Cerebellar cortex (tissue), 1 donor: Measurements from ENCODE around the gene BIRC3.
A peak's percentile ranks its signal among the peaks of the same experiment; 100 is the strongest.
"Not testable (repeated sequence)": the region's sequence is repeated elsewhere in the genome, so short reads cannot be mapped to it uniquely, and the experiment has no call there.

ENCODE experiments used
- DNase-seq: peaks from one replicate; pipeline ENCODE4 v3.0.0-alpha.2; 2015; ENCODE audit warnings: low spot score

The BIRC3 gene

DNA sequence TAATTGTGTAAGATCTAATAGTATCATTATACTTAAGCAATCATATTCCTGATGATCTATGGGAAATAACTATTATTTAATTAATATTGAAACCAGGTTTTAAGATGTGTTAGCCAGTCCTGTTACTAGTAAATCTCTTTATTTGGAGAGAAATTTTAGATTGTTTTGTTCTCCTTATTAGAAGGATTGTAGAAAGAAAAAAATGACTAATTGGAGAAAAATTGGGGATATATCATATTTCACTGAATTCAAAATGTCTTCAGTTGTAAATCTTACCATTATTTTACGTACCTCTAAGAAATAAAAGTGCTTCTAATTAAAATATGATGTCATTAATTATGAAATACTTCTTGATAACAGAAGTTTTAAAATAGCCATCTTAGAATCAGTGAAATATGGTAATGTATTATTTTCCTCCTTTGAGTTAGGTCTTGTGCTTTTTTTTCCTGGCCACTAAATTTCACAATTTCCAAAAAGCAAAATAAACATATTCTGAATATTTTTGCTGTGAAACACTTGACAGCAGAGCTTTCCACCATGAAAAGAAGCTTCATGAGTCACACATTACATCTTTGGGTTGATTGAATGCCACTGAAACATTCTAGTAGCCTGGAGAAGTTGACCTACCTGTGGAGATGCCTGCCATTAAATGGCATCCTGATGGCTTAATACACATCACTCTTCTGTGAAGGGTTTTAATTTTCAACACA, 6.4 kb downstream of the BIRC3 start:
- DNase-seq, result no peak

DNA sequence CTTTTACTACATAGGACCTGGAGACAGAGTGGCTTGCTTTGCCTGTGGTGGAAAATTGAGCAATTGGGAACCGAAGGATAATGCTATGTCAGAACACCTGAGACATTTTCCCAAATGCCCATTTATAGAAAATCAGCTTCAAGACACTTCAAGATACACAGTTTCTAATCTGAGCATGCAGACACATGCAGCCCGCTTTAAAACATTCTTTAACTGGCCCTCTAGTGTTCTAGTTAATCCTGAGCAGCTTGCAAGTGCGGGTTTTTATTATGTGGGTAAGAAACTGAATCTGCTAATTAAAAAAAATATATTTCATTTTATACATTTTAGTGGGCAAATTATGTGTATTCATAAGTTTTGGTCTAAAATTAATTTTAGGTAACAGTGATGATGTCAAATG, 7.8 kb downstream of the BIRC3 start:
- no peak for DNase-seq

DNA sequence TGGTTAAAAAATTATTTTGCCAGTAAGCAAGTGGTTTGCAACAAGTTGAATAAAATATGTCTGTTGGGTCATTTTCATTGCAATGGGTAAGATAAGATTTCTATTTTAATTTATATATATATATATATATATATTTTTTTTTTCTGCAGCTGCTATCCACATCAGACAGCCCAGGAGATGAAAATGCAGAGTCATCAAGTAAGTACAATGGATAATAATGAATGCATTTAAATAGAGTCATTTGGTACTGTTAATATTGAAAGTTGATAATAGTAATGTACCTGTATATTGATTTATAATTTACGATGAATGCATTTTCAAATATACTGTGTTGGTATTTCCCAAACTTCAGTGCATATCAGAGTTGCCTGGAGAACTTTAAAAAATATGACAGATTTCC, 11.5 kb downstream of the BIRC3 start:
- no peak for DNase-seq

DNA sequence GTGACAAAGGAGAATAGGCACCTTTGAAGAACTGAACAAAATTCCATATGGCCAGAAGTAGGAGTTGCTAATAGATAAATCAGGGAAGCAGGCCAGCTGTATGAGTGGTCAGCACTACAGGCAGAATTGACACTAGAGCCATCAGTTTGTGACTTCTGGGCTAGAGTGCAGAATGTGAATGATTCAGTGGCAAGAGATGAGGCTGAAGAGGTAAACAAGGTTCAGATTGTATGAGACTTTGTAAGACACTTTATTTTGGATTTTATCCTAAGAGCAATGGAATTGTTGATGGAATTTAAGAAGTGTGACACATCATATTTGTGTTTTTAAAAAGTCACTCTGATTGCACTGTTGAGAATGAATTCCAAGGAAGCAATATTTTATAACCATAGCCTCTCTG, 12.9 kb downstream of the BIRC3 start:
- DNase-seq, result no peak

DNA sequence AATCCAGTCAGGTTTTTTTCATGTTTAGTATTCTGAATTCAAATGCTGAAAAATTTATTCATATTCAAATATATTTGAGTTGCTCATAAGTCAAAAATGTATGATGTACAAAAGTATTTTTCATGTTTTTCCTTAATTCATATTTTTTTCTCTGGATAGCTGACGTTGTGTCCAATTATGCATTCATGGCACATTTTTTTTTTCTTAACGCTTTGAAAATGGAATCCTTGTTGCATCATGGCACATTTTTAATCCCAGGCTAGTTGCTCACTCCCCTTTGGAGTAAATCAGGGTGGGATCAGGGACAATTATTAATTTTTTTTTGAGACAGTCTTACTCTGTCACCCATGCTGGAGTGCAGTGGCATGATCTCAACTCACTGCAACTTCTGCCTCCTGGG, 14.1 kb downstream of the BIRC3 start:
- DNase-seq, result no peak

DNA sequence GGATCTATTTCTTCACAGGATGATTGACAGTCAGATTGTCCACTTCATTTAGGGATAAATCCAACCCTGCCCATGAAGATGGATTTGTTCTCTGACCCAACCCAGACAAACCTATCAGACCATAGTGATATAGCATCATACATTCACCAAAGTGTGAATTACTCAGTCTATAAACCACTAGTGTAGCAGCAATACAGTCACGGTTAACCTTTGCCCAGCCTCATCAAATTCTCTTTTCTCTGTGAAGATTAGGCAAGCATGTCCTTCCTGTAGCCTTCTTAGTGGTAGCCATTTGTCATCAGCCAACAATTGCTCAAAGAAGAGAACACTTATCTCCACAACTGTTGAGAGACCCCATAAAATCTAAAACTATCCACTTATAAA, 15.3 kb downstream of the BIRC3 start:
- no peak for DNase-seq

DNA sequence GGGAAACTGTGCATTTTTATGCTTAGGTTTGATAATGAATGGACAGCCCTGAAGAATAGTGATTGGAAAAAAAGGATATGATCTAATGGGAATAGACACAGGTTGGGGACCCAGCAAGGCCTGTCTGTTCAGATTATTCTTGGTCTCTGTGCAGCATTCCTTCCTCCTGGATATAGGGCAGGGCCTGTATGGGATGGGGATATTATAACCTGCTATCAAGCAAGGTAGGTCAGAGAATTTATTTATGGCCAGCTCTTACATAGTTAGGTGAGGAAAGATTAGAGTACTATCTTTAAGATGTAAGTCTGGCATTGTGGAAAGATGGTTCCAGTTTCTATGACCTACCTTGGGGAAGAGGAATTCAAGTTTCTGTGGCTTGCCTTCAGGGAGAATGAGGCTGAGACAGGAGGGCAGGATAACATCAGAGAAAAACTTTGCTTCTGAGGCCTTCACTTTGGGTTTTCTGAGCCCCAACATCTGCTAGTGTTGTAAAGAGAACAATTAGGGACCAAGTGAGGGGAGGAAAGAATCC, 21.3 kb downstream of the BIRC3 start:
- DNase-seq, result no peak

DNA sequence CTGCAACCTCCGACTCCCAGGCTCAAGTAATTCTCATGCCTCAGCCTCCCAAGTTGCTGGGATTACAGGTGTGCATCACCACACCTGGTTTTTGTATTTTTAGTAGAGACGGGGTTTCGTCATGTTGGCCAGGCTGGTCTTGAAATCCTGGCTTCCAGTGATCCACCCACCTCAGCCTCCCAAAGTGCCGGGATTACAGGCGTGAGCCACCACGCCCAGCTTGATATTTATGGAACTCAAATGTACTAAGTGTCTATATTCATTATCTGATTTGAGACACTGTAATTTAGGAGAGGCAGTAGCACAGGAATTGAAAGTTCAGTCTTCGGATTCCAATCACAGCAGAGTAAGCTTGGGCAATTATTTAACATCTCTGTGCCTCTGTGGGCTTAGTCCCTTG, 24.0 kb downstream of the BIRC3 start:
- not testable (repeated sequence) for DNase-seq

DNA sequence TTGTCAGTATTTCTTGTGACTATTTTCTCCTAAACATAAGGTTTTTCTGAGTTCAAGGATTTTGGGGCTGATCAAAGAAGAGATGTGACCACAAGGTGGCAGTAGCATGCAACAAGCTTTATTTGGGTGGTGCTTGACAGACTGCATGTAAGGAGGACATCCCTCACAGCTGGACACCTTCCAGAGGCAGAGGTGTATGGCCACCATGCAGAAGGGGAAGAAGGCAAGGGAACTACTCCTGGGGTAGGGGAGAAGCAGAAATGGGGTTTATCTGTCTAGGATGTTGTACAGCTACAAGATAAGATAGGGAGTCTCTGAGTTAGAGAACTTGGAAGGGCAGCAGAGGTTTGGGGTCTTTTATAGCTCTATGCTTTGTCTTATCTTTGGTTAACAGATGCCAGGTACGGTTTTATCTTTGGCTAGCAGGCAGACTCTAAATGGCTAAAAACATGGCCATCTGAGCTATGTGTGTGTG, 24.6 kb downstream of the BIRC3 start:
- DNase-seq, result peak; percentile 83

DNA sequence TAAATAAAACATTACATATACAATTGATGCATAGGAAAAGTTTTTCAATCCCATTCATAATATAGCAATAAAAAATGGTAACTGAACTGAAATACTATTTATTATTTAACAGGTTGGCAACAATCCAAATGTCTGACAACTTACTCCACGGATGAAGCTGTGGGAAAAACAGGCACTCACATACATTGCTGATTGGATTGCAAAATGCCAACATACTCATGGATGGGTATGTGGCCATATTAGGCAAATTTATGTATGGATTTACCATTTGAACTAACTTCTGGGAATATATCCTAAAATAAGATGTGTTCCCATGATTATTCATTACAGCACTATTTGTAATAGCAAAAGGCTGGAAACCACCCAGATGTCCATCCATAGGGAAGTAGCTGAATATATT, 26.5 kb downstream of the BIRC3 start:
- no peak for DNase-seq

DNA sequence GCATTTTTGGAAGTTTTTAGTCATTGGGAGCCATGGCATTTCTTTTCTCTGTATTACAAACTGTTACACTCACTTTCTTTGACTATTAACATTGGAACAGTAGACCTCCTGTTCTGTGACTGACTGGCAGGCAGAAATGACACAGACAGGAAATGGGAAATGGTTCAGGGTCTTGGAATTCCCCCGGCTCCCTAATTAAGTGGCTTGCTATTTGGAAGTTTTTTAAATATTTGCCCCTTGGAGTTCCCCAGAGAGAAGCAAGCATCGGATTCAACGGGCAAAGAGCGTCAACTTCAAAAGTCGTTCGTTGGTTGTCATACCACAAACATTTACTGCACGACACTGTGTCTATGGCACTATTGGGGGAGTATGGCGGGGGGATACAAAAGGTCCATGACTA, 28.6 kb downstream of the BIRC3 start:
- DNase-seq, result peak; percentile 71

DNA sequence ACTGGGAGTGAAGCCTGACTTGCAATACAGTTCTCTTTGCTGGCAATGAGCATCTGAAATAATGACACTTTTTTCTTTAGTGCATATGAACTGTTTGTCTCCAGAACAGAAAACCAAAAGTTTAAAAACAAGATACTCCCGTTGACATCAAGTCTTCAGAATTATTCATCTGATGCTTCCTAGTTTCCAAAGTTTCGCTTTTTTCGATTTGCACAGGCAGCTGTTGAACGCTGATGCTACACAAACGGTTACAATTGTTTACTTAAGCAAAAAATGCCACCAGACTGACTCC, 29.1 kb downstream of the BIRC3 start:
- DNase-seq, result no peak

DNA sequence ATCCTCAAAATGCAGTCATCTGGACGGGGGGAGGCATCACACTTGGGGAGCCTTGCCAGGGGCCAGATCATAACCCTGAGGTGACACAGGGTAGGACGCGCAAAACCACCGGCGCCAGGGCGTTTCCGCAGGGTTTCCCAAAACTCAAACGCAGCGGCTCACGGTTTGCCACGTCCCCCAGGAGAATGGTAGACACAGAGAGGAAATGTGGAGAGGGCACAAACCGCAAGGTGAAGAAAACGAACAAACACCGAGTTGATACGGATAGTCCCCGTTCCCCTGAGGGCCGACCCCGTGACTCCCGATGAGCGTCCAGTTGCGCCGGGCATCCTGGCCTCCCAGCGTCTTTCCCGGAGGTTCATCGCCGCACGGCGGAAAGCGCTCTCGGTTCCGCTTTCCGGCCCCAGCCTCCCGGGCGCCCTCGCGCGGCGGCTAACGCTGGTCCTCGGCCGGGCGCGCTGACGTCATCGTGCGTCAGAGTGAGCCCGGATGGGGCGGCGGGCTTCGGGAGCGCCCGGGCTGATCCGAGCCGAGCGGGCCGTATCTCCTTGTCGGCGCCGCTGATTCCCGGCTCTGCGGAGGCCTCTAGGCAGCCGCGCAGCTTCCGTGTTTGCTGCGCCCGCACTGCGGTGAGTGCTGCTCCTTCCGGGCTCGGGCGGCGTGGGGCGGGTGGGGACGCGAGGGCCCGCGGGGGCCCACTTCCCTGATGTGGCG, 29.6 kb downstream of the BIRC3 start, which contains the start of gene BIRC2:
Gene BIRC2, plus strand, starts transcription at position 467 of the 714 bp plus-strand sequence. CDS start 2,641 bp downstream, outside the sequence.
- DNase-seq, result peak; percentile 87

DNA sequence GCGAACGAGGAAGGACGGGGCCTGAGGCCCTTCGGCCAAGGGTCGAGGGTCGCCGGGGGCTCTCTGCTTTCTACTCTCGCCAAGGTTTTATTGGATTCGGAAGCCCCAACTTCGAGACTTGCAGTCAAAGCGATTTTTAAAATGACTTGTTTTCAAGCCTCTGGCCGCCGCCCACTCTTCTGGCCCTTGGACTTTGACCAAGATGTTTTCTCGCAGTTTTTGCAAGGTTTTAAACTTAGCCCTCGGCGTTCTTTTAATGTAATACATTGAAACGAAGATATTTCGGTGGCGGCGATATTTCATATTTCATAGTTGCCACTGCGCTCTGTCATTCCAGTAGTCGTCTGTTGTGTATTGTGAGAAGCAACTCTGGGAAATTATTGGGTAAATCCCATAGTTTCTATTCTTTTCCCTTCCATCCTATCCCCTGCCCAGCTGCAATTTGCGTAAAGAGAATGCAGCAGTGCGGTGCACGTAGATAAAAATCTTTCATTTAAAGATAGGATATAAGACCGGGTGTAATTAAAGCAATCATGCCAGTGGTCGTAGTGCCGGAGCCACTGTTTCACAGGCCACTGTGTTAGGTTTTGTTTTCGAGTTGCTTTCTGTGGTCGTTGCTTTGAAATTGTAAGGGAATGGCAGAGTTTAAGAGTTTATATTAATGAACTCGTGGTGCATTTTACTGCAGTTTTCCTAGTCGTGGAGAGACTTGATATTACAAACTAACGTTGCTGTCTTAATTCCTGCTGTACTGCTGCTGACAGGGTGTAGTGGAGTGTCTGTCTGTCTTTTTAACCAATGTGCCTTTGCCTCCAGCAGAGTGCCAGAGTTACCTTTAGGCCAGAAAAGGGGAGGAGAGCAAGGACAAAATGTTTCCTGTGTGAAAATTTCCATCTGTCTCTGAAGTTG, 30.4 kb downstream of the BIRC3 start:
- peak; percentile 44 for DNase-seq

DNA sequence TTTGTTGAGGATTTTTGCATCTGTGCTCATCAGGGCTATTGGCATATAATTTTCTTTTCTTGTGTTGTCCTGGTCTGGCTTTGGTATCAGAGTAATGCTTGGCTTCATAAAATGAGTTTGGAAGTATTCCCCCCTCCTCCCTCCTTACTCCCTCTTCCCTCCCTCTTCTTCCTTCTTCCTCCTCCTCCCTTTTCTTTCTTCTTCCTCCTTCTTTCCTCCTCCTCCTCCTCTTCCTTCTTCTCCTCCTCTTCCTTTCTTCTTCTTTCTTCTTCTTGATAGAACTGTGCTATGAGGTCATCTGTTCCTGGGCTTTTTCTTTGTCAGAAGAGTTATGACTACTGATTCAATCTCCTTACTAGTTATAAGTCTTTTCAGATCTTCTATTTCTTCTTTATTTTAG, 39.8 kb downstream of the BIRC3 start:
- no peak for DNase-seq

DNA sequence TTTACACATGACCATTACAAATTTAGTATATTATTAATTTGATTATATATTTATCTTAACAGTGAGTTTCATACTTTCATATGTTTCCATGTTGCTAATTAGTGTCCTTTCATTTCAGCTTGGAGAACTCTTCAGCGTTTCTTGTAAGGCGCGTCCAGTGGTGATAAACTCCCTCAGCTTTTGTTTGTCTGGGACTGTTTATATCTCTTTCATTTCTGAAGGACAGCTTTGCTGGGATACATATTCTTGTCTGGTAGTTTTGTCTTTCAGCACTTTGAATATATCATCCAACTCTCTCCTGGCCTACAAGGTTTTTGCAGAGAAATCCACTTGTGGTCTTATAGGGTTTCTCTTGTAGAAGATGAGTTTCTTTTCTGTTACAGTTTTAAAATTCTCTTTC, 42.1 kb downstream of the BIRC3 start:
- DNase-seq, result no peak

DNA sequence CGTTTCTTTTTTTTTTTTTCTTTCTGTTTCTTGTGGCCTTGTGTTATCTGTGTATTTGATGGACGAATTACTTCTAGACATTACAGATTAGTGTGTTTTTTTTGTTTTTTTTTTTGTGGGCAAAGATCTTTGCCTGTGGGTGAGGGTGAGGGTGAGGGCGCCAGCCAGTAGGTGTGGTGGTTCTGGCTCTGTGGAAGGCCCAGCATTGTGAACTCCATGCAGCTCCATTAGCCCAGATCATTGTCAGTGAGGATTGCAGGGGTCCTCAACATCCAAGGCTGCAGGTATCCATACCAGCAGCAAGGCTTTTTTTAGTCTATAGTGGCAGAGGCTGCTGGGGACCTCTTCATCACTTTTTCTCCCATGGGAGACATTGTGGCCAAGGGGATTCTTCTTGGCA, 43.4 kb downstream of the BIRC3 start:
- DNase-seq, result no peak

DNA sequence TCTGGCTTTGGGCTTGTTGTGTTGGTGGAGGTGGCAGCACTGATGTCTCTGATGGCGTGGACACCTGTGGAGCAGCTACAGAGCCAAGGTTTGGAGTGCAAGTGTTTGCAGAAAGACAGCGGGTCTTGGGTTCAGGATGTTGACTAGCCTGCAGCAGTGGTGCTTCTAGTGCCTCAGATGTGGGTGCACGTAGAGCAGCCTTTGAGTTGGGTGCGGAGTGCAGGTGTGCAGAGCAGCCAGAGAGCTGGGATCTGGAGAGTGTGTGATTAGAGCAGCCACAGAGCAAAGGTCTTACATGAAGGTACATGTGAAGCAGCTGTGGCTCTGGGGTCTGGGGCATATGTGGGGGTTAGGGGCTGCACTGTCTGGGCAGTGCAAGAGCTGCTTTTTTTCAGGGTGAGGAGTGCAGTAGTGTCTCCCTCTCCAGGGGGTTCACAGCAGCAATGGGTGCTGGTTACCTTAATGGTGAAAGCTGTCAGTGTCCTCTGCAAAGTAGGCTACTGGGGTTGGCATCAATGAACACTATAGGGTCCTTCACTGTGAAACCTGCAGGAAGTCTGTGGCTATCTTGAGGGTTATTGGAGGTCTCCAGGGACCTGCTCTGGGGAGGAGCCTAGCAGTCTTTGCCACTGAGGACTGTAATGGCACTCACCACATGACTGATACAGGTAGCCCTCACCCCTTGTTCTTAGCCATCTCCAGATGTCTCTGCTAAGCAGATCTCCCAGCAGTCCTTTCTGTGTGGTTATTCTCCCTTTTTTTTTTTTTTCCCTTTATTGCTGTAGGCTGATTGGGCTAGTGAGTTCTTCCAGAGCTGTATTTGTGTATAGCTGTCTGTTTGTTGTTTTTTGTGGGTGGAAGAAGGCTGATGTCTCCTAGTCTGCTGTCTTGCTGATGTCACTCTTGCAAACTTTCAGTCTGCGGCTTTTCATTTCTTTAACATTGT, 44.1 kb downstream of the BIRC3 start:
- no peak for DNase-seq

DNA sequence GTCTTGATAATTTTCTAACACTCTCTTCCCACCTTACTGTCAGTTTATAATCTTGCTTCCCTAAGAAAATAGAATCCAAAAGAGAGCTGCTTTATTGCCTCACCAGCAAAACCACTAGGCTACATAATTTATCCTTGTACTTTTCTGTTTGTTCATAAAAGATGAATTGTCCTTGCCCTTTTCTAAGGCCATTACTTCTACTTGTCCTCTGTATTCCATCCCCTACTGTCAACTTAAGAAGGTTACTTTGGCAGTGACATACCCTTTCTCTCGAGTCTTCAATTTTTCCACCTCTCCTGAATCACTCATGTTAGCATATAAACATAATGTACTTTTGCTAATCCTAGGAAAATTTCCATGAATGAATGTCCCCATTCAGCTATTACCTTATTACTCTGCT, 47.7 kb downstream of the BIRC3 start:
- DNase-seq, result no peak

DNA sequence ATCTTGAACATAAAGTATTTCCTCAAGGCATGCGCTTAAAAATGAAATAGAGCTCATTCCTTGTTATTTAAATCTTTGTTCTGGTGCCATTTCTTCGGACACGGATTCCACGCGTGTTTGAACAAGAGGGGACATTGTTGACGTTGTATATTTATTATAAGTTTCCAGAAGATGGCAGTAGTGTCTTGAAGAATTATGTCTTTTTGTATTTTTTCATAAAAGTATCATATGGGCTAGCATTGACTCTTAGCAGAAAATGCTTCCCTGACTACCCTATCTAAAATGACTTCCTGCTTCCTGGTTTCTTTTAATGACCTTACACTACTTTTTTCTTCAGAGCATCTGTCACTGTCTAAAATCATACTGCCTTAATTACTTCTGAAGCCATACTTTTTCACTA, 50.1 kb downstream of the BIRC3 start:
- no peak for DNase-seq

DNA sequence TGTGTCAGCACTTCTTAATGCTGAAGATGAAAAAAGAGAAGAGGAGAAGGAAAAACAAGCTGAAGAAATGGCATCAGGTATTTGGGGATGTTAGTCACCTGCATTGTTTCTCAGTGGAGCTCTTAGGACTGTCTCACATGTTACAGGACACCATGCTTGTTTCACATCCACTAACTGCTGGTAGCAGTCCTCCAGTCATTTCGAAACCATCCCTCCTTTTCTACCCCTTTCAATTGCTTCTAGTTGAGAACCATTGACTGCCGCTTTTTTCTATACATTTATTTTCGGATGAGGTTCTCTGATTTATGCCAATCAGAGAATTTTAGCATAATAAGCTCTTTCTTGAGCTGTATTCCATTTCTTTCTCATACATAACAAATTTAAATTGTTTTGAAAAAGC, 51.2 kb downstream of the BIRC3 start:
- DNase-seq, result no peak
